Large intestine (tissue), 3 donors: ENCODE data around the gene APRT. TPM values are rescaled to one million over a fixed set of nuclear protein-coding genes. Genes with fewer than 3 reads are reported as not detected.

Experiments used
- DNase-seq, 2 donors: peaks; one replicate each; pipeline versions ENCODE4 v3.0.0 to v3.0.0-alpha.2; 2013
- H3K27ac ChIP-seq: one replicate; pipeline ENCODE4 v1.5.1; 2013; ENCODE audit warnings: low read length
- H3K27me3 ChIP-seq: 2 replicates; pipeline ENCODE4 v1.6.1; 2013; ENCODE audit warnings: low read length; ENCODE audit not compliant: control insufficient read depth, insufficient read depth
- H3K36me3 ChIP-seq: 2 replicates; pipeline ENCODE4 v1.6.1; 2013; ENCODE audit warnings: low read length; ENCODE audit not compliant: control insufficient read depth, insufficient read depth
- H3K4me1 ChIP-seq: one replicate; pipeline ENCODE4 v1.6.1; 2013; ENCODE audit warnings: low read length; ENCODE audit not compliant: control insufficient read depth, insufficient read depth
- H3K4me3 ChIP-seq: one replicate; pipeline ENCODE4 v1.5.1; 2013; ENCODE audit warnings: low read length
- H3K9me3 ChIP-seq: one replicate; pipeline ENCODE4 v1.6.1; 2013; ENCODE audit warnings: mild to moderate bottlenecking, low read depth, low read length, moderate library complexity; ENCODE audit not compliant: control insufficient read depth
- WGBS: methylation state at CpG from one replicate; pipeline ENCODE4 v1.1.5; 2013; ENCODE audit warnings: low lambda C conversion rate; ENCODE audit not compliant: insufficient coverage; 5-methylcytosine and 5-hydroxymethylcytosine counted together
- polyA plus RNA-seq: library from polyadenylated mRNA; unstranded; fragments of 120-200 nt; gene quantifications from one replicate; pipeline ENCODE4 v1.2.1, GENCODE V29; 2013

Gene APRT
- polyA plus RNA-seq, 1 donor, result 117 TPM

DNA sequence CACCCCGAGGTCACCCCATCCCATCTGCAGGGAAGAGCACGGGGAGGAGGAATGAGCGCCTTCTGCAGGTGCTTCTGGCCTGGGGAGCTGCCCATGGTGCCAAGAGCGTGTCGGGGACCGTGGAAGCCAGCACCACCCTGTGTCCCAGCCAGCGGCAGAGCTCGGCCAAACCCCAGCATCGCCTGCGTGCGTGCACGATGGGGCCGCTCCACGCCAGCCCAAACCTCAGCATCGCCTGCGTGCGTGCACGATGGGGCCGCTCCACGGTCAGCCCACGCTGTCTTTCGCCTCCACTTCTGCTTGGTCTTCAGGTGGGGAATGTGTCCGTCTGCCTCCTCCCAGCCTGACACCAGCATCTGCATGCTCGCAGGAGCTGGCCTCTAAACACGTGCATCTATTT is 31.1 kb upstream of the APRT start:
- WGBS, result 100% methylated on average over 3 of the region's 25 CpGs
- Histone ChIP-seq H3K9me3 (no peaks in the 10 kb centered on the region), H3K36me3 (peaks cover 45% of the 10 kb centered on the region), H3K27me3 (no peaks in the 10 kb centered on the region), H3K27ac (no peak overlapping the region), H3K4me3 (no peak overlapping the region), H3K4me1 (no peaks in the 10 kb centered on the region)
- DNase-seq, result no peak

DNA sequence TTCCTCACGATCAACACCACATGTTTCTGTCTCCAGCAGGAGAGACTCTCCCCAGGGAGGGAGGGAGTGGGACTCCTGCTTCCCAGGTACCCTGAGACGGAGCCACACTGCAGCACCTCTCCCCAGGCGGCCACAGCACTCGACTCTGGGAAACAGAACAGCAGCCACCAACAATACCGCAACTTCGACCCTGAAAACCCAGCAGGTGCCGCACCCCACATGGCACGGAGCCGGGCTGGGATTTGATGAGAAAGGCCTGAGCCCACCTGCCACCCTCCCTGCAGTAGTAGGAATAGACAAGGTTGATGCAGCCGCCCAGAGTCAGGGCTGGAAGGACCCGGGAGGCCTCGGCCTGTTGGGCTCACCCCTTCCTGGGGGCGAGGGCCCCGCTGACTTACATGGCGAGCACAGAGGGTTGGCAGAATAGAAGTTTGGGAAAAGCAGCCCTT is 30.6 kb upstream of the APRT start:
- no peak overlapping the region for H3K27ac ChIP-seq
- H3K27me3 ChIP-seq, result no peaks in the 10 kb centered on the region
- H3K4me3 ChIP-seq, result no peak overlapping the region
- H3K36me3 ChIP-seq, result peaks cover 44% of the 10 kb centered on the region
- H3K4me1 ChIP-seq, result no peaks in the 10 kb centered on the region
- no peak for DNase-seq
- WGBS, result no CpG with 5 or more reads among the region's 15 CpGs
- H3K9me3 ChIP-seq, result no peaks in the 10 kb centered on the region

DNA sequence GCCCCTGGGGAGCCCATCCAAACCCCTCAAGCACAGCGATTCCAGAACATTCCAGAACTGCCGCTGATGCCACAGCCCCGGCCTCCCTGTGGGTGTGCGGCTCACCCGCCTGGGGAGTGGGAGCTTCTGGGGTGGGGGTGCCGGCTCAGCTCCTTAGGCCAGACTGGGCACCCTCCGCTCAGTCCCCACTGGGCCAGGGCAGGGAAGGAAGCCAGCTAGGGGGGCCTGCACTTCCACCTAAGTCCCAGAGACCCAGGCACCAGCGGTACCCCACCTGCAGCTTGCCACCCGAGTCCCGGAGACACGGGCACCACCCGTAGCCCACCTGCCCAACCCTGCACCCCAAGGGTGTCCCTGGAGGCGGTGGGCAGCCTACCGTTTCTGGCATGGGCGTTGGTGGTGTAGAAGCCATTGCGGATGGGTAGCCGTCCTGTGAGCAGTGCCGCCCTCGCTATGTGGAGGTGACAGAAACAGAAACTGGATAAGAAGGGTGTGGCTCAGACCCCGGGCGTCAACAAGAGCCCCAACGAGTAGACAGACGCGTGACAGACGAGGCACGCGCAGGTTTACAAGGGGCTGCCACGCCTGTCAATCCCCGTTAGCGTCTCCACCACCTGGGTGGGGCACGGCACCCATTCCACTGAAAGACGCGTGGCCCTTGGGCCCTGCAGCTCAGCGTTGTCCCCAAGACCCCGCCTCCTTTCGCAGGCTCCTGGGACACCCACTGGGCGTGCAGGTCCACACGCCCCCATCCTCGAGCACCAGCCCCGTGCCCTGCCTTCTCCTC is 30.0 kb upstream of the APRT start:
- no peak for DNase-seq
- no peaks in the 10 kb centered on the region for H3K27me3 ChIP-seq
- no peak overlapping the region for H3K27ac ChIP-seq
- H3K9me3 ChIP-seq, result no peaks in the 10 kb centered on the region
- no peak overlapping the region for H3K4me3 ChIP-seq
- peaks cover 44% of the 10 kb centered on the region for H3K36me3 ChIP-seq
- H3K4me1 ChIP-seq, result no peaks in the 10 kb centered on the region
- no CpG with 5 or more reads among the region's 40 CpGs for WGBS

DNA sequence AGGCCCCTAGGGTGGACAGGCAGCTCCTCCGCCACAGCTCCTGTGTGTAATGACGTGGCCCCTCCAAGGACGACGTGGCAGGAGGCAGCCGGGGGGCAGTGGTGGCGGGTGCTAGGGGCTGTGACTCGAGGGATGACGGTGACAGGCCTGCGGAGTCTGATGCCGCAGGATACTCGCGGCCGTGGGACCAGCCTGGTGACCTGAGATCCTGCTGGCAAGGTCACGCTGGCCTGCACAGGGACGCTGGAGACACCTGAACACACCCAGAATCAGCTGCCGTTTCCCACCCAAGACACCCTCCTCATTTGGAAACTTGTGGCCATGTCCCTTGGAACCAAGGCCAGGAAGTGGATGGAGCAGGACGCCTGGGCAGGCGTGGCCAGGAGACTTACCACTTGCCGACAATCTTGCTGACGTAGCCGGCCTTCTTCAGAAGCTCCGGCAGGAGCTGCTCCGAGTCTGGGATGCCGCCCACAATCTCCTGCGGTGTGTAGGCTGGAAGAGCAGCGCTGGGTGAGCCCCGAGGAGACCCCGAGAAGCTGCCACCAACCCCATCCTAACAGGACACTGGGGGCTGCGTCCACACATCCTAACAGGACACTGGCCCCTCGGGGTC is 29.0 kb upstream of the APRT start:
- no peaks in the 10 kb centered on the region for H3K27me3 ChIP-seq
- no CpG with 5 or more reads among the region's 30 CpGs for WGBS
- peaks cover 44% of the 10 kb centered on the region for H3K36me3 ChIP-seq
- no peaks in the 10 kb centered on the region for H3K9me3 ChIP-seq
- H3K27ac ChIP-seq, result no peak overlapping the region
- no peaks in the 10 kb centered on the region for H3K4me1 ChIP-seq
- DNase-seq, result no peak
- no peak overlapping the region for H3K4me3 ChIP-seq

DNA sequence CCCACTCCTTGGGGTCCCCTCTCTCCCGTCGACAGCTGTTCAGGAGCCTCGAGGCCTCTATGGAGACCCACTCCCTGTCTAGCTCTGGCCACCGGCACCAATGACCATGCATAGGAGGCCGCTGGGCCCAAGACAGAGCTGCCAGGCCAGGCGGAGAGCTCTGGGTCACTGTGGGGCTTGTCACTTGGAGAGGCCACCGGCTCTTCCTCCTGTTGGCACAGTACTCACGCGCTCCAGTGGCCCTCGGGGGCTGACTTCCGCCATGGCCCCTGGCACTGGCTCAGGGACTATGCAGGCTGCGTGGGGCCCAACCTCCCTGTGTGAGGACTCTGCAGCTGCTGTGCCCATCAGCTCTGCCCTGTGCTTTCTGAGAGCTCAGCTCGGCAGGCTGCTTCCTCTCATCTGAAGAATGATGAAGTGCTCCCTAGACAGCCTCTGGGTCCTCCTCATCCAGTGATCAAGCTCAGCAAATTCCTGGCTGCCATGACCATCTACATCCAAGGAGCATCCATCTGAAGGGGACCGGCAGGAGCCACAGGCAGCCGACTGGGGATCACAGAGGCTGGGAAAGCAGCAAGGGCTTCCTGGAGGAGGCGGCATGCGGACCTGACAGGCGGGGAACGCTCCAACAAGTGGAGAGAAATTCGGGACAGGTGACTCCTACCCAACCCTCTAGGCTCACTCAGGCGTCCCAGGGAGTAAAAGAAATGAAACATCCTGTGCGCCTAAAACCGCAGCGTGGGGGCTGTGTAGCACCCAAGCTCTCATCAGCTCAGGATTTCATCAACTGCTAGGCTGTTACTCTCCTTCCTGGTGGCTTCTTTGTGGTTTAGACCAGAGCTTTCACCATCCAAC is 28.2 kb upstream of the APRT start:
- no peak overlapping the region for H3K4me3 ChIP-seq
- H3K9me3 ChIP-seq, result no peaks in the 10 kb centered on the region
- no peaks in the 10 kb centered on the region for H3K4me1 ChIP-seq
- H3K27me3 ChIP-seq, result no peaks in the 10 kb centered on the region
- whole genome bisulfite sequencing, result no CpG with 5 or more reads among the region's 24 CpGs
- H3K27ac ChIP-seq, result no peak overlapping the region
- DNase-seq, result no peak
- H3K36me3 ChIP-seq, result peaks cover 50% of the 10 kb centered on the region

DNA sequence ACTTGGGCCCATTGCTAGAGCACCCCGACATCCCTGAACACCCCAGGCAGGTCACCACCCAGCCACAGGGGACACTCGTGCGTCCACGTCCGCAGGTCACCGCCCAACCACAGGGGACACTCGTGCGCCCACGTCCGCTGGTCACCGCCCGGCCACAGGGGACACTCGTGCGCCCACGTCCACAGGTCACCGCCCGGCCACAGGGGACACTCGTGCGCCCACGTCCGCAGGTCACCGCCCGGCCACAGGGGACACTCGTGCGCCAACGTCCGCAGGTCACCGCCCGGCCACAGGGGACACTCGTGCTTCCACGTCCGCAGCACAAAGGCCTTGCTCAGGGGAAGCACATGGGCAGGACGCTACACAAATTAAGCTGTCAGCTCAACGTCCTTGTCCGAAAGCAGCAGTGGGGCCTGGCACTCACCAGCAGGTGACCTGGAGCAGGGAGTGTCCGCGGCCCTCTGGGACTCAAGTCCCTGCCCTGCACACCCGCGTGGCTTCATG is 27.4 kb upstream of the APRT start:
- Histone ChIP-seq H3K27ac (no peak overlapping the region), H3K36me3 (peaks cover 54% of the 10 kb centered on the region), H3K4me3 (no peak overlapping the region), H3K4me1 (no peaks in the 10 kb centered on the region), H3K27me3 (no peaks in the 10 kb centered on the region), H3K9me3 (no peaks in the 10 kb centered on the region)
- WGBS, result no CpG with 5 or more reads among the region's 39 CpGs
- no peak for DNase-seq

DNA sequence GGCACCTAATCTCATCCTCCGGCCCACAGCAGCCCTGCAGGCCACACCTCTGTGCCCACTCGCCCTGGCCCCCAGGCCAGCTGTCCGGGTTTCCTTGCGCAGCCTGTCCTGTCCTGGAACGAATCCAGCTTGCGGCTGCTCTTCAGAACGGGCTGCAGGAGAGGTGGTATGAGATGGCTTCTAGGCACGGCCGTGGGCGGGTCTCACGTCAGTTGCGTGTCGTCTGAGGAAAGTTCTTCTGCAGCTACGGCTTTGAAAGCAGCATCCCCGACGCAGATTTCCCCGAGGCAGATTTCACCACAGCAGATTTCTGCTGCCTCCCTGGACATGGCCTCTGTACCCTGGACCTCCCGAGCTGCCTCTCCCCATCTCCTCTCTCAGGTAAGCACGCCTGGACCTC is 26.8 kb upstream of the APRT start:
- H3K36me3 ChIP-seq, result peaks cover 54% of the 10 kb centered on the region

DNA sequence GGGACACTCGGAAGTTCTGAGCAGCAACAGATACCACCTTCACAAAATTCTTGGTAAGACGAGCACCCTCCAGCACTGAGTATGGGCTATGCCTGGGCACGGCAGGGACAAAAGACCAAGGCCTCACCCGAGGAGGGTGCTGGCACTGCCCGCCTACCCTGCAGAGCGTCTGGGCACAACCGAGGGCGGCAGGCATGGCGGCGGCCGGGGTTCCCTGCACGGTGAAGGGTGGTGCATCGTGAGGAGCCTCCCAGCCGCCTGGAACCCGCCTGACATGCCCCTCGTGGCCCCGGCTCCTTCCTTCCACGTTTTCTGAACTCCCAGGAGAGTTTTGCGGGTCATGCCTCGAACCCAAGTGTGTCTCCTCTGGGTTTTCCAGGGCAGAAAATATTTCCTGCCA is 26.1 kb upstream of the APRT start:
- H3K4me3 ChIP-seq, result no peak overlapping the region
- DNase-seq, result no peak
- peaks cover 54% of the 10 kb centered on the region for H3K36me3 ChIP-seq
- H3K9me3 ChIP-seq, result no peaks in the 10 kb centered on the region
- no peak overlapping the region for H3K27ac ChIP-seq
- H3K4me1 ChIP-seq, result no peaks in the 10 kb centered on the region
- WGBS, result no CpG with 5 or more reads among the region's 20 CpGs
- H3K27me3 ChIP-seq, result no peaks in the 10 kb centered on the region

More for the DNA sequence above, 26.8 kb upstream of the APRT start:
- Histone ChIP-seq H3K9me3 (no peaks in the 10 kb centered on the region), H3K27ac (no peak overlapping the region), H3K27me3 (no peaks in the 10 kb centered on the region), H3K4me1 (no peaks in the 10 kb centered on the region), H3K4me3 (no peak overlapping the region)
- no peak for DNase-seq
- WGBS, result no CpG with 5 or more reads among the region's 19 CpGs

DNA sequence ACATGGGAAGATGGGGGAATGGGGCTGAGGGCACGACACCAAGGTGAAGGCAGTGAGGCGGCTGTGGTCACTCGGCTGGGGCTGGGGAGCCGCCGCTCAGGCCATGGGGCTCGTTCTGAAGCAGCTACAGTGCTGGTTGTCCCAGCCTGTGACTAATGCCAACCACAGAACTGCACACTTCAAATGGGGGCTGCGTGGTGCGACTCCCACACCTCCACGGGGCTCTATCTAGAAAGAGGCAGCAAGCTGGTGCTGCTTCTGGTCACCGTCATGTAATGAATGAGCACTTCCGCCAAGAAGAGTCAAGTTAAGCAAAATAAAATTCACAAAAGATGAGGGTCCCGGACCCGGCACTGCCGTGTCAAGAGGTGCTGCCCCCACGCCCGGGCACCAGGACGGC is 25.1 kb upstream of the APRT start:
- H3K4me3 ChIP-seq, result no peak overlapping the region
- no peak for DNase-seq
- H3K27ac ChIP-seq, result no peak overlapping the region
- H3K4me1 ChIP-seq, result no peaks in the 10 kb centered on the region
- no CpG with 5 or more reads among the region's 17 CpGs for WGBS
- peaks cover 48% of the 10 kb centered on the region for H3K36me3 ChIP-seq
- H3K9me3 ChIP-seq, result no peaks in the 10 kb centered on the region
- H3K27me3 ChIP-seq, result no peaks in the 10 kb centered on the region

DNA sequence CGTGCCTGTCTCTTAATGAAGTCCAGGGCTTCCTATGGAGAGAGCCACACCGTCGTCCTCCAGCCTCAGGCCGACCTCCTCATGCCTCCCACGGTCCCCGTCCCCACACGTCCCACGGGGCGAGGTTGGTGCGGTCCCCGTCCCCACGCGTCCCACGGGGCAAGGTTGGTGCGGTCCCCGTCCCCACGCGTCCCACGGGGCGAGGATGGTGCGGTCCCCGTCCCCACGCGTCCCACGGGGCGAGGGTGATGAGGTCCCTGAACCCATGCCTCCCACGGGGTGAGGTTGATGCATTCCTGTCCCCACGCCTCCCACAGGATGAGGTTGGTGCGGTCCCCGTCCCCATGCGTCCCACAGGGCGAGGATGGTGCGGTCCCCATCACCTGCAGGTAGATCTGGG is 24.1 kb upstream of the APRT start:
- WGBS, result no CpG with 5 or more reads among the region's 33 CpGs
- H3K4me1 ChIP-seq, result no peaks in the 10 kb centered on the region
- no peak for DNase-seq
- H3K4me3 ChIP-seq, result no peak overlapping the region
- no peak overlapping the region for H3K27ac ChIP-seq
- H3K9me3 ChIP-seq, result no peaks in the 10 kb centered on the region
- peaks cover 39% of the 10 kb centered on the region for H3K36me3 ChIP-seq
- no peaks in the 10 kb centered on the region for H3K27me3 ChIP-seq
